Left renal cortex interstitium (tissue), 4 donors: ENCODE results near the gene HS2ST1. TPM values are rescaled to one million over a fixed set of nuclear protein-coding genes. Genes with fewer than 3 reads are reported as not detected.
"Not testable (repeated sequence)": the region's sequence is repeated elsewhere in the genome, so short reads cannot be mapped to it uniquely, and the experiment has no call there.

Source experiments
- DNase-seq, 4 donors: peaks; one replicate each; pipeline ENCODE4 v3.0.0-alpha.2; 2013; ENCODE audit warnings: low read depth in 4 of 4, low spot score in 2 of 4, missing footprints in 1 of 4
- polyA plus RNA-seq, 4 donors: library from polyadenylated mRNA; unstranded; fragments of 120-200 nt; gene quantifications; one replicate each; pipeline ENCODE4 v1.2.1, GENCODE V29; 2013; ENCODE audit not compliant: insufficient read length in 4 of 4

The HS2ST1 gene
- polyA plus RNA-seq, result 10 to 100 TPM; 37.4 to 53.1 (median 40.4) TPM

DNA sequence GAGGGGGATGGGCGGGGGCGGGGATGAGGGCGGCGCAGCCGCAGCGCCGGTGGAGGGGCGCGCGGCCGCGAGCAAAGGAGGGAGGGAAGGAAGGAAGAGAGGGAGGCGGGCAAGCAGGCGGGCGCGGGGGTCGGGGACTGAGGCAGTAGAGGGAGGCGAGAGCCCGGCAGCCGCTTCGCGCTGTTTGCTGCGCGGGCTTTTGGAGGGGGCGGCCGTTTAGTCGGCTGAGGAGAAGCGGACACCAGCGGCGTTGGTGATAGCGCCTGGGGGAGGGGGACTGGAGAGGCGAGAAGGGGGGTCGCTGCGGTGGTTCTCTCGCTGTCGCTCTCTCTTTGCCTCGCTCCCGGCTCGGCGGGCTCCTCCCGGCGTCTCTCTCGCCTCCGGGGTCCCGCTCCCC lies at the start of gene HS2ST1:
TSS of gene HS2ST1 (plus strand) at position 35 of the 397 bp plus-strand sequence.
- DNase-seq, result peak in 1 of 4 donors; percentile 52

DNA sequence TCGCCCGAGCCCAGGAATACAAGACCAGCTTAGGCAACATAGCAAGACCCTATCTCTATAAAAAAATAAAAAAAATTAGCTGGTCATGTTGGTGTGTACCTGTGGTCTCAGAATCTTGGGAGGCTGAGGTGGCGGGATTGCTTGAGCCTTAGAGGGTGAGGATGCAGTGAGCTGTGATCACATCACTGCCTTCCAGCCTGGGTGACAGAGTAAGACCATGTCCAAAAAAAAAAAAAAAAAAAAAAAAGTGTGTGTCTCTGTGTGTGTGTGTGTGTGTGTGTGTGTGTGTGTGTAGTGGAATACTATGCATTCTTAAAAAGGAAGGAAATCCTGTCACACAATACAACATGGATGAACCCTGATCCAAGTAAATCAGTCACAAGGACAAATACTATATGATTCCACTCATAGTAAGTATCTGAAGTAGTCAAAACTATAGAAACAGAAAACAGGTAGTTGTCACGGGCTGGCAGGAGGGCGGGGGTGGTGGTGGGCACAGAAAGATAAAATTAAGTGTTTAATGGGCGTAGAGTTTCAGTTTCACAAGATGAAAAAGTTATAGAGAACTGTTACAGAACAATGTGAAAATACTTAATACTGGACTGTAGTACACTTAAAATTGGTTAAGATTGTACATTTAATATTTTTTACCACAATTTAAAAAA lies 48.3 kb upstream of the HS2ST1 start:
- DNase-seq, result no peak

DNA sequence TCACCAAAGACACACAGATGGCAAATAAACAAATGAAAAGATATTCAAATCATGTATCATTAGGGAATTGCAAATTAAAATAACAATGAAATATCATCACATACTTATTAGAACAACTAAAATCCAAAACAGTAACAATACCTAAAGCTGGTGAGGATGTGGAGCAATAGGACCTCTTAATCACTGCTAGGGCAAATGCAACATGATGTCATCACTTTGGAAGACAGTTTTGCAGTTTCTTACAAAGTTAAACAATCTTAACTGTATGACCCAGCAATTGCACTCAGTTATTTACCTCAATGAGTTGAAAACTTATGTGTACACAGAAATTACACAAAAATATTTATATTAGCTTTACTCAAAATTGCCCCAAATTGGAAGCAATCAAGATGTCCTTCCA lies 47.8 kb upstream of the HS2ST1 start:
- DNase-seq, result no peak

GRCh38 chr1:86867278-86867677 lies 47.2 kb upstream of the HS2ST1 start:
- DNase-seq, result not testable (repeated sequence)

DNA sequence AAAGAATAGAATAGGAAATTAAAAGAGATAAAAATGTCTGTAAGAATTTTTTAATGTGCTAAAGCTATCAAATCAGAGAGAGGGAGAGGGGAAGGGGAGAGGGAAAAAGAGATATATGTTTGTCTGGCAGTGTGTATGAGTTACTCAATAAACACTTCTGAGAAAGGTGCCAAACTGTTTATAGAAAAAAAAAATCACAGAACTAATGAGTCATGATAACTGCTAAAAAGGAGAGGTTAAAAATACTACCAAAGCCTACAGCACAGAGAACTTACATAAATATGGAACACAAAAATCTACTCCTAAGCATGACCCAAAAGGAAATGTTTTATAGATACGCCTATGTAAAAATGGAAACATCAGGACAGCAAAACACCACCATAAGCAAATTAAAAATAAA lies 46.0 kb upstream of the HS2ST1 start:
- no peak for DNase-seq

DNA sequence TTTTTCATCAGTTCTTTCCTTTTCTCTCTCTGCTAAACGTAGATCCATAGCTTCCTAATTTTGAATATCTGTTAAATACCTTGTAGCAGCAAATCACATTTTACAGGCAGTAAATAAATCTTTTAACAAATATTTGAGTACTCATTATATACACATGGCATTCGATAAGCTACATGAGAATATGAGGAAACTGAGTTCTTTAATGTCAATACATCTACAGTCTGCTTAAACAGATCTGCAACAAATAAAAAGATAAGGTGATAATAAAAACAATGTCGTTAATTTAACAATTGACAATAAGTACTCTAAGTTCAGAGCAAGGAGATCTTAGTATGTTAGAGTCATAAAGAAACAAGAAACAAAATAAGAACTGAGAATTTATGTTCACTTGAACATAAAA lies 43.4 kb upstream of the HS2ST1 start:
- no peak for DNase-seq

DNA sequence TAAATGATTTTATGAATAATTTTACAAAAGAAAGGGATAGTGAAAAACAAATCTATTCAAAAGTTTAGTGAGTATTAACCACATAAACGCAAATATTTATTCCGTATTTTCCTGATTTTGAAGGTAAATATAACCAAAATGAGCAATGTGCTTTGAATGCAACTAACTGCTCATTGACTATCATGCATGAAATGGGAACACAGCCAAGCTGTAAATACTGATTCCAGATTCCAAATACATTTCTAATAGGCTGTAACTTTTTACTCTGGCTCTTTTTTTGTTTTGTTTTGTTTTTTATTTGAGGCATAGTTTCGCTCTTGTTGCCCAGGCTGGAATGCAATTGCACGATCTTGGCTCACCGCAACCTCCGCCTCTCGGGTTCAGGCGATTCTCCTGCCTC lies 42.3 kb upstream of the HS2ST1 start:
- DNase-seq, result no peak

GRCh38 chr1:86875722-86876121 lies 38.7 kb upstream of the HS2ST1 start:
- DNase-seq, result no peak

DNA sequence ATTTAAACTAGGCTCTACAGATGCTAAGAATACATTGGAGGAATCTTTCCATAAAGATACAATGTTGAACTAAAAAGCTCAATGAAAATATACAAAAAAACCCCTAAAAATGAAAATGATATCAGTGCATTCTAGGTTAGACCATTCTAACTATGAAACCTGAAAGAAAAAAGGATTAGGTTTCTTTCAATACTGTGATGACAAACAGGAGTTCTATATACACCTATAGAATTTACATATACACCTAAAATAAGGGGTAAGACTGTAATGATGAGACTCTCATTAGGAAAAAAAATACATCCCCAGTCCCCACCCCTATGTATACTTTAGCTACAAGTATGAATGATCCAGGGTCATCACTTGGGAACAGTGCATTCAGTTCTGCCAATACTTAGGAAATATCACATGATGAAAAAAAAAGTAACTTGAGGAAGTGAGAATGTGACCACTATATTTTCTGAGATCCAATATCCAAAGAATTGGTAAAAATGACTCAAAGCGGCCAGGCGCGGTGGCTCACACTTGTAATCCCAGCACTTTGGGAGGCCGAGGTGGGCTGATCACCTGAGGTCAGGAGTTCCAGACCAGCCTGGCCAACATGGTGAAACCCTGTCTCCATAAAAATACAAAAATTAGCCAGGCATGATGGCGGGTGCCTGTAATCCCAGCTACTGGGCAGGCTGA lies 26.8 kb upstream of the HS2ST1 start:
- DNase-seq, result no peak

DNA sequence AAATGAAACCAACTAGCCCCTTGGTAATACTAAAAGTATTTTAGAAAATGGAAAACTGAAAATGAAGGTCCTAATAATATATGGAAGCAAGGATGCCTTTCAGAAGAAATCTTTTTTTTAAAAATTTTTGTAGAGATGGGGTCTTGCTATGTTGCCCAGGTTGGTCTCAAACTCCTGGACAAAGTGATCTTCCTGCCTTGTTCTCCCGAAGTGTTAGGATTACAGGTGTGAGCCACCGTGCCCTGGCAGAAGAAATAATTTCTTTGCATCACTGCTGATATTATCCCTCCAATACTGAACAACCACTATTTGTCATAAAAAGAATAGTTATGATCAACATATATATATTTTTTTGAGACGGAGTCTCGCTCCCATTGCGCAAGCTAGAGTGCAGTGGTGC lies 26.1 kb upstream of the HS2ST1 start:
- no peak for DNase-seq

DNA sequence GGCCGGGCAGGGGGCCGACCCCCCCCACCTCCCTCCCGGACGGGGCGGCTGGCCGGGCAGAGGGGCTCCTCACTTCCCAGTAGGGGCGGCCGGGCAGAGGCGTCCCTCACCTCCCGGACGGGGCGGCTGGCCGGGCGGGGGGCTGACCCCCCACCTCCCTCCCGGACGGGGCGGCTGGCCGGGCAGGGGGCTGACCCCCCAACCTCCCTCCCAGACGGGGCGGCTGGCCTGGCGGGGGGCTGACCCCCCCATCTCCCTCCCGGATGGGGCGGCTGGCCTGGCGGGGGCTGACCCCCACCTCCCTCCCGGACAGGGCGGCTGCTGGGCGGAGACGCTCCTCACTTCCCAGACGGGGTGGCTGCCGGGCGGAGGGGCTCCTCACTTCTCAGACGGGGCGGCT lies 15.0 kb upstream of the HS2ST1 start:
- DNase-seq, result not testable (repeated sequence)

- DNase-seq, result no peak
Measured at GRCh38 chr1:86905875-86906274, 8.6 kb upstream of the HS2ST1 start.

DNA sequence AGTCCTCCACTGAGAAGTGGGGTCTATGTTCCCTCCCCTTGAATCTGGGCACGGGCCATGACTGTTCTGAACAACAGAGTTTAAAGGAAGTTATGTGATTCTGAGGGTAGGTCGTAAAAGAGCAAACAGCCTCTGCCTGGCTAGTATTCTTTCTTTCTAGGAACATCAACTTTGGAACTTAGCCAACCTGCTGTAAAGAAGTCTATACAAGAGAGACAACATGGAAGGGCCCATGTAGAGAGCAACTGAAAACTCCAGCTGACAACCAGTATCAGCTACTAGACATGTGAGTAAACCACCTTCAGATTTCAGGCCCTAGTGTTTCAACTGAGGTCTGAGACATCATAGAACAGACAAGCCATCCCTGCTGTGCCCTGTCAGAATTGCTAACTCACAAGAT lies 8.0 kb upstream of the HS2ST1 start:
- DNase-seq, result no peak

DNA sequence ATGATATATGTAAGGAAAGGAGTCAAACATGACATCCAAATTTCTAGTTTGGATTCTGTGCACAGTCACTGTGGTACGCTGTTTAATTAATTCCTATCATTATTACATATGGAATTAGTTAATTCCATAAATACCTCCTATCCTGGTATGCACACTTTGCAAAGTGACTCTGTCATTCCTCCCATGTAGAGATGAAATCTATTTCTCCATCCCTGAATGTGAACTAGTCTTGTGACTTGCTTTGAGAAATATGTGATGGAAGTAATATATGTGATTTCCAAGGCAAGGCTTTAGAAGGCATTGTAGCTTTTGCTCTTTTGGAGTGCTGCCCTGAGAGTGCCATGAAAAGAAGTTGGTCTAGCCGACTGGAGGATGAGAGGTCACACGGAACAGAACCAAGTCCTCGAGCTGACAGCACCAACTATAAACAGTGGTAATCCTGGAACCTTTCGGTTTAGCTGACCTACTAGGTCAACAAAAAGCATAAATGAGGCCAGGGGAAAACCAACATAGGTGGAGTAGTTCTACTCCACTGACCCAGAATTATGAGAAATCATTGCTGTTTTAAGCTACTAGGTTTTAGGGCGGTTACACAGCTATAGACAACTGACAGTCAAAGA lies 2.0 kb upstream of the HS2ST1 start:
- DNase-seq, result no peak

- DNase-seq, result peak in 2 of 4 donors; percentile 22 to 79
Measured at GRCh38 chr1:86913399-86913895, 988 bp upstream of the HS2ST1 start.

DNA sequence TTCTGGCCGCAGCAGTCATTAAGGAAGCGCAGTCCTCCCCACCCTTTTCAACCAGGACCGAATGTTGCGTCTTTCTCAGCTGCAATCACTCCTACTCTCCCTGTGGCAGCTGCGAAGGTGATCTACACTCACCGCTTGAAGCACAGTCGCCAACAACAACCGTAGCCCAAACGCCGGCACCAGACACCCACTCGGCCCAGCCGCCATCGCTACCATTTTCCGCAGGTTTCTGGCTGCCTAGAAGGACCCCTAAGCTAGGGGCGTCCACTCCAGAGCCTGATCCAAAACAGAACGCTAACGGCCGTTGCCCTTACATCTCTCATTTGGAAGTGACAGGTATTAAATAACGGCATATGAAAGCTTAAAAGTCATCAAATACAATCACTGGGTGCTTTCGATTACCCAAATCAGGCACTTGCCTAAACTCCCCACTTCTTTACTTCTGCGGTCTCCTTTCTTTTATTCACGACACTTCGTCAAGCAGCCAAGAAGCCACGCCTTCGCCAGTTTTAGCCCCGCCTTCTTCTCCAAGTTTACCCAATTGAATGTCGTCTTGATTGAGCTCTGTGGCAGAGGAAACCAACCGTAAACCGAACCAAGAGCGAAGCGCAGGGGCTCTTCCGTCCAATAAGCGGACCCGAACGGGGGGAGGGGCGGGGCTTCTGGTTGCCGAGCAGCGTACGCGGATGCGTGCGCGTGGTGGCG lies 387 bp upstream of the HS2ST1 start, which contains the start of gene SELENOF:
TSS of gene SELENOF (minus strand) at position 231 of the 705 bp plus-strand sequence. CDS start at position 216, 15 bp downstream.
- peak; percentile 100 for DNase-seq

GRCh38 chr1:86914998-86915736 lies 732 bp downstream of the HS2ST1 start:
- DNase-seq, result peak; percentile 37 to 67 (median 42)

DNA sequence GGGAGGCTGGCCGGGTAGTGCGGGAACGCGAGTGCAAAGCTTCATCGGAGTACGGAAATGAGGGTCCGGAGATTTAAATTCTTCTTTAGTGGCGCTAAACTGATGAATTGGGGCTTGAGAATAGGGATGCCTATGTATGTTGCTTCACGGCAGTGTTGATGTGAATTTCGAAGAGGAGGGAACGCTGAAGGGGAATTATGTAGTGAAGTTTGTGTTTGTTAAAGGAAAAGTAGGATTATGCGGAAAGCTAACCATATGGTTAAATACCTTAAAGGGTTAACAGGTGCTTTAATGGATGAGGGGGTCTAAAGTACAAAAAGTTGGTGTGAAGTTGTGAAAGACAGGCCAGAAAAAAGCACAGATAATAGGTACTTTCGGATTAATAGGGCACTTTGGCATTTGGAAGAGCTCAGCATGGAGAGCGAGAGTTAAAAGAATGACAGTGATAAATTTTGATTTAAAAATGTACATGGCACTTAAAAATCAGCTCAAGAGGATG lies 1.4 kb downstream of the HS2ST1 start:
- DNase-seq, result no peak

DNA sequence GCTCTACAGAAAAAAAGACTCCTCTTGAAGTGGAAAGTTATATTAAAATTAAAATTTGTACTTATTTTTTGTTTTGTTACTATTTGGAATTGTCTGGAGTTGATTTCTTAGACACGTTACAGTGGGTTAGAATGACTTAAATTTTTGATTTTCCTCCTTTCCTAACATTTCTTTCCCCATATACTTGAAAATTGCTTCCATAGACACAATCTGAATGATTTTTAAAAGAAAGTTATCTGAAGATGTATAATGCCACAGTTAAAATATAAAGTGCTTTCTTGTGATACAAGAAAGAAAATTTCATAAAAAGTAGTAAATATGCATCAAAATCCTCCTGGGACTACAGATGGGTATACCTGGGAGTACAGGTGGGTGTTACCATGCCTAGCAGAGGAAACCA lies 2.3 kb downstream of the HS2ST1 start:
- DNase-seq, result no peak

GRCh38 chr1:86922445-86922844 lies 8.0 kb downstream of the HS2ST1 start:
- DNase-seq, result no peak
